ENCODE data around the gene SPATA13. TPM values are rescaled to one million over a fixed set of nuclear protein-coding genes. Genes with fewer than 3 reads are reported as not detected.

The SPATA13 gene
- total RNA-seq, 1 experiment from 2014 or later: 21.4 TPM

- ATAC-seq (no peak), DNase-seq (ENCODE audit: low read depth, low spot score) (no peak)
- ChIA-PET RAD21 (ENCODE audit: low non-redundant PET in 1 of 2, low total read pairs in 2 of 2, uncharacterized antibody in 2 of 2, unreplicated experiment in 2 of 2) (no interaction called here), POLR2A (no interaction called here), CTCF (no interaction called here)
- peaks cover 0 to 14% of the 10 kb centered on the region in 2 experiments; a peak in 2 of 4 replicates for H3K4me1 ChIP-seq (ENCODE audit: control insufficient read depth in 1 of 2, insufficient read depth in 2 of 2, low read length in 2 of 2)
- no peak overlapping the region for H2AFZ ChIP-seq (ENCODE audit: low read depth, low read length, poor library complexity, severe bottlenecking)
- H3K9me3 ChIP-seq (ENCODE audit: control insufficient read depth in 1 of 2, insufficient read depth in 1 of 2, low read depth in 1 of 2, low read length in 2 of 2): no peaks in the 10 kb centered on the region
- H4K20me1 ChIP-seq (ENCODE audit: insufficient read depth): no peaks in the 10 kb centered on the region
- no peaks in the 10 kb centered on the region for H3K27me3 ChIP-seq (ENCODE audit: insufficient read depth, low read length)
- no peak overlapping the region for H3K9ac ChIP-seq (ENCODE audit: low read length)
- no TSS peak for BruUV-seq (replicated peaks)
- H3K36me3 ChIP-seq (ENCODE audit: control insufficient read depth in 1 of 2, insufficient read depth in 2 of 2, low read length in 2 of 2): peaks cover 0 to 2% of the 10 kb centered on the region in 2 experiments; a peak in 1 of 4 replicates
- H3K9me2 ChIP-seq (ENCODE audit: insufficient read depth): no peaks in the 10 kb centered on the region
- intact Hi-C loops (cut with micrococcal nuclease): no loop called here
- TF ChIP-seq CTCF (IDR thresholded peaks at IDR 0.05 in 2 of 3, conservative IDR thresholded peaks at IDR 0.05 in 1 of 3; ENCODE audit: borderline replicate concordance in 1 of 3, insufficient read depth in 1 of 3, low read depth in 2 of 3, low read length in 2 of 3) (no peak), TCF7L2 (IDR thresholded peaks at IDR 0.05; ENCODE audit: borderline replicate concordance, extremely low read depth, insufficient read depth, insufficient read length) (no peak), EGR1 (IDR thresholded peaks at IDR 0.05; ENCODE audit: low read depth) (no peak), ZNF274 (IDR thresholded peaks at IDR 0.05; ENCODE audit: low read depth, low read length) (no peak), JUND (IDR thresholded peaks at IDR 0.05) (no peak), ELF1 (IDR thresholded peaks at IDR 0.05; ENCODE audit: borderline replicate concordance, low read depth) (no peak)
- H3K79me2 ChIP-seq (ENCODE audit: insufficient read depth, low read length): peaks cover 28% of the 10 kb centered on the region; the same call in 1 of the 2 replicates
- H3K27ac ChIP-seq (ENCODE audit: low read depth, low read length): no peak overlapping the region
- no peak overlapping the region for H3K4me2 ChIP-seq (ENCODE audit: low read length)
- no peak overlapping the region for H3K4me3 ChIP-seq (replicated peaks in 1 of 2; ENCODE audit: low read depth in 1 of 2, low read length in 2 of 2)
These were observed 89.1 kb downstream of the SPATA13 start for GRCh38 chr13:24249624-24250023.

- H2AFZ ChIP-seq (ENCODE audit: low read depth, low read length, poor library complexity, severe bottlenecking): no peak overlapping the region
- DNase-seq (ENCODE audit: low read depth, low spot score) (no peak), ATAC-seq (no peak)
- H3K36me3 ChIP-seq (ENCODE audit: control insufficient read depth in 1 of 2, insufficient read depth in 2 of 2, low read length in 2 of 2): peaks cover 0 to 5% of the 10 kb centered on the region in 2 experiments; a peak in 3 of 4 replicates
- no peak for TF ChIP-seq TCF7L2 (IDR thresholded peaks at IDR 0.05; ENCODE audit: borderline replicate concordance, extremely low read depth, insufficient read depth, insufficient read length)
- H3K4me1 ChIP-seq (ENCODE audit: control insufficient read depth in 1 of 2, insufficient read depth in 2 of 2, low read length in 2 of 2): peaks cover 0 to 14% of the 10 kb centered on the region in 2 experiments; a peak in 2 of 4 replicates
- no peak overlapping the region for H3K4me2 ChIP-seq (ENCODE audit: low read length)
- H3K4me3 ChIP-seq (replicated peaks in 1 of 2; ENCODE audit: low read depth in 1 of 2, low read length in 2 of 2): no peak overlapping the region
- H3K27ac ChIP-seq (ENCODE audit: low read depth, low read length): no peak overlapping the region
- ChIA-PET CTCF (no interaction called here), RAD21 (ENCODE audit: low non-redundant PET in 1 of 2, low total read pairs in 2 of 2, uncharacterized antibody in 2 of 2, unreplicated experiment in 2 of 2) (no interaction called here), POLR2A (no interaction called here)
- no peaks in the 10 kb centered on the region for H3K9me2 ChIP-seq (ENCODE audit: insufficient read depth)
- intact Hi-C loops (cut with micrococcal nuclease): no loop called here
- BruUV-seq (replicated peaks): no TSS peak
- peaks cover 22% of the 10 kb centered on the region; the same call in 1 of the 2 replicates for H3K79me2 ChIP-seq (ENCODE audit: insufficient read depth, low read length)
- no peaks in the 10 kb centered on the region for H4K20me1 ChIP-seq (ENCODE audit: insufficient read depth)
- no peaks in the 10 kb centered on the region for H3K27me3 ChIP-seq (ENCODE audit: insufficient read depth, low read length)
- no peaks in the 10 kb centered on the region for H3K9me3 ChIP-seq (ENCODE audit: control insufficient read depth in 1 of 2, insufficient read depth in 1 of 2, low read depth in 1 of 2, low read length in 2 of 2)
- H3K9ac ChIP-seq (ENCODE audit: low read length): no peak overlapping the region
These were observed 90.0 kb downstream of the SPATA13 start for GRCh38 chr13:24250376-24251057.

Data from HCT116 (cell line).